PC-3 (cell line): ENCODE data around the gene CDK5RAP2. TPM values are rescaled to one million over a fixed set of nuclear protein-coding genes. Genes with fewer than 3 reads are reported as not detected.

Experiments used
- ATAC-seq: fragments of 200-7000 bp; cut with Tn5 transposase; 2 replicates; pipeline ENCODE4 v1.9.1; 2020; ENCODE audit warnings: mild to moderate bottlenecking, moderate library complexity
- BruUV-seq: library from RNA; stranded (reverse); fragments of 400-500 nt; replicated peaks from 2 replicates; lab custom pipeline; 2021; lab: Mats Ljungman, UMichigan
- CTCF ChIA-PET: fragments of 300-600 bp; sonication (Branson Sonifier 250); formaldehyde crosslinking; loops from one replicate; lab custom pipeline; 2022; ENCODE audit warnings: antibody characterized with exemption; lab: Charles Lee
- POLR2A ChIA-PET: fragments of 300-600 bp; sonication (Branson Sonifier 250); formaldehyde crosslinking; loops from one replicate; lab custom pipeline; 2022; ENCODE audit warnings: antibody characterized with exemption; ENCODE audit not compliant: unreplicated experiment; lab: Charles Lee
- DNase-seq: peaks from one replicate; pipeline ENCODE4 v3.0.0-alpha.2; 2015
- H2AFZ ChIP-seq: fragments of 300-600 bp; sonication (generic); 2 replicates; pipeline ENCODE4 v1.6.0; 2016; ENCODE audit warnings: antibody characterized with exemption, low read length
- H3F3A ChIP-seq: fragments of 300-600 bp; sonication (generic); one replicate; pipeline ENCODE4 v1.6.0; 2017; ENCODE audit warnings: antibody characterized with exemption, low read length, control low read depth, mild to moderate bottlenecking; ENCODE audit not compliant: unreplicated experiment
- H3K27ac ChIP-seq: fragments of 300-600 bp; sonication (generic); 2 replicates; pipeline ENCODE4 v1.5.1; 2016; ENCODE audit warnings: mild to moderate bottlenecking, low read length
- H3K27me3 ChIP-seq: fragments of 300-600 bp; sonication (generic); 2 replicates; pipeline ENCODE4 v1.6.1; 2016; ENCODE audit warnings: low read length, mixed read lengths
- H3K36me3 ChIP-seq: fragments of 300-600 bp; sonication (generic); 2 replicates; pipeline ENCODE4 v1.6.1; 2016; ENCODE audit warnings: low read depth, mixed run types, low read length, mixed read lengths
- H3K4me1 ChIP-seq: fragments of 300-600 bp; sonication (generic); 2 replicates; pipeline ENCODE4 v1.5.1; 2016; ENCODE audit warnings: low read length; ENCODE audit not compliant: insufficient read depth
- H3K4me2 ChIP-seq: fragments of 300-600 bp; sonication (generic); 2 replicates; pipeline ENCODE4 v1.6.0; 2016; ENCODE audit warnings: low read length
- H3K4me3 ChIP-seq: fragments of 300-600 bp; sonication (generic); 2 replicates; pipeline ENCODE4 v1.5.1; 2016; ENCODE audit warnings: mild to moderate bottlenecking, low read length, mixed read lengths
- H3K79me2 ChIP-seq: fragments of 300-600 bp; sonication (generic); 2 replicates; pipeline ENCODE4 v1.6.1; 2017; ENCODE audit warnings: low read length, mixed read lengths
- H3K9ac ChIP-seq: fragments of 300-600 bp; sonication (generic); 2 replicates; pipeline ENCODE4 v1.6.0; 2016; ENCODE audit warnings: mild to moderate bottlenecking, low read length
- H3K9me2 ChIP-seq: fragments of 300-600 bp; sonication (generic); replicated peaks from 2 replicates; pipeline ENCODE4 v1.6.1; 2016; ENCODE audit warnings: mixed run types, low read length, mixed read lengths
- H3K9me3 ChIP-seq: fragments of 300-600 bp; sonication (generic); 2 replicates; pipeline ENCODE4 v1.6.1; 2016; ENCODE audit warnings: low read length, mixed read lengths
- H4K20me1 ChIP-seq: fragments of 300-600 bp; sonication (generic); 2 replicates; pipeline ENCODE4 v1.6.1; 2016; ENCODE audit warnings: low read length, mixed read lengths
- EZH2 ChIP-seq: fragments of 300-600 bp; sonication (generic); IDR thresholded peaks from one replicate; pipeline ENCODE4 v1.6.1; 2017; ENCODE audit warnings: antibody characterized with exemption, mild to moderate bottlenecking, low read length; ENCODE audit not compliant: unreplicated experiment
- EZH2phosphoT487 ChIP-seq: fragments of 300-600 bp; sonication (generic); IDR thresholded peaks from 2 replicates; pipeline ENCODE4 v1.6.1; 2018; ENCODE audit warnings: mild to moderate bottlenecking, antibody characterized with exemption, low read length, borderline replicate concordance
- intact Hi-C: fragments of 100-400 bp; cut with micrococcal nuclease; formaldehyde crosslinking; loops from 2 replicates; pipeline ENCODE4 v1.9.0; 2023
- total RNA-seq: library from RNA; depleted of rRNA; stranded (reverse); fragments of >200 nt; gene quantifications from 2 replicates; pipeline ENCODE4 v1.2.3, GENCODE V29; 2014
- TF ChIP-seq, protein P1 (sequence below): fragments of 300-600 bp; sonication (generic); conservative IDR thresholded peaks from 2 replicates; pipeline ENCODE4 v1.5.1; 2017; ENCODE audit warnings: antibody characterized with exemption, low read depth, mild to moderate bottlenecking, low read length

The CDK5RAP2 gene
- total RNA-seq, 1 experiment from 2014 or later: 37.4 TPM

DNA sequence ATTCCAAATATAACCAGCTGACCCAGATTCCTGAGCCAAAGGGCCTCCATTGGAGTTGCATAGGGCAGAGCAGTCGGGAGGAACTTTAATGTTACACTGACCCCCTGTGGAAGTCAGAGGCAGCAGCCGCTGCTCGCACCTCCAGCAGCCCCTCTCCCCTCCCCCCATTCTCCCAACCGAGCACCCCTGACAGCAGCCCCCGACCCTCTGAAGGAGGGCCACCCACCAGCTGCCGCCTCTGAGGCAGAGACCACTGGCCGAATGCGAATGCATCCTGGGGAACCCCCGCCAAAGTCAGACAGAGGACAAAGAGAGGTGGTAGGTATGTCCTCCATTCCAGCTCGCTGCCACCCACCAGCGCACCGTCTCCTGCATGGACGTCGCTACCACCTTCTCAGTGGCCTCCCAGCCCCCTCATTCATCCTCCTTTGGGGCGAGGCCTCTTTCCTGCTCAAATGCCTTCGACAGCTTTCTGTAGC lies 231.0 kb downstream of the CDK5RAP2 start:
- Histone ChIP-seq H3K9me3 (no peaks in the 10 kb centered on the region), H3K79me2 (no peaks in the 10 kb centered on the region), H3K4me1 (peaks cover 4% of the 10 kb centered on the region; the same call in 1 of the 2 replicates), H3K27ac (no peak overlapping the region), H3K9me2 (no peaks in the 10 kb centered on the region), H3K9ac (no peak overlapping the region), H3K4me2 (0 out of 2 replicates have a peak overlapping the region, but pooled peaks have one; percentile 22), H2AFZ (no peak overlapping the region), H4K20me1 (no peaks in the 10 kb centered on the region), H3K36me3 (no peaks in the 10 kb centered on the region), H3K27me3 (no peaks in the 10 kb centered on the region), H3F3A (no peaks in the 10 kb centered on the region), H3K4me3 (no peak overlapping the region)
- ChIA-PET CTCF (no interaction called here), POLR2A (no interaction called here)
- BruUV-seq: no TSS peak
- DNase-seq (peak; percentile 54), ATAC-seq (peak; percentile 83)
- intact Hi-C loops: loop anchor here (5.0 kb wide), 1 partner anchor 387 kb away; no protein-coding TSS in a partner anchor
- TF ChIP-seq, protein P1, sequence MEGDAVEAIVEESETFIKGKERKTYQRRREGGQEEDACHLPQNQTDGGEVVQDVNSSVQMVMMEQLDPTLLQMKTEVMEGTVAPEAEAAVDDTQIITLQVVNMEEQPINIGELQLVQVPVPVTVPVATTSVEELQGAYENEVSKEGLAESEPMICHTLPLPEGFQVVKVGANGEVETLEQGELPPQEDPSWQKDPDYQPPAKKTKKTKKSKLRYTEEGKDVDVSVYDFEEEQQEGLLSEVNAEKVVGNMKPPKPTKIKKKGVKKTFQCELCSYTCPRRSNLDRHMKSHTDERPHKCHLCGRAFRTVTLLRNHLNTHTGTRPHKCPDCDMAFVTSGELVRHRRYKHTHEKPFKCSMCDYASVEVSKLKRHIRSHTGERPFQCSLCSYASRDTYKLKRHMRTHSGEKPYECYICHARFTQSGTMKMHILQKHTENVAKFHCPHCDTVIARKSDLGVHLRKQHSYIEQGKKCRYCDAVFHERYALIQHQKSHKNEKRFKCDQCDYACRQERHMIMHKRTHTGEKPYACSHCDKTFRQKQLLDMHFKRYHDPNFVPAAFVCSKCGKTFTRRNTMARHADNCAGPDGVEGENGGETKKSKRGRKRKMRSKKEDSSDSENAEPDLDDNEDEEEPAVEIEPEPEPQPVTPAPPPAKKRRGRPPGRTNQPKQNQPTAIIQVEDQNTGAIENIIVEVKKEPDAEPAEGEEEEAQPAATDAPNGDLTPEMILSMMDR: peak; percentile 72
- TF ChIP-seq EZH2: no peak

DNA sequence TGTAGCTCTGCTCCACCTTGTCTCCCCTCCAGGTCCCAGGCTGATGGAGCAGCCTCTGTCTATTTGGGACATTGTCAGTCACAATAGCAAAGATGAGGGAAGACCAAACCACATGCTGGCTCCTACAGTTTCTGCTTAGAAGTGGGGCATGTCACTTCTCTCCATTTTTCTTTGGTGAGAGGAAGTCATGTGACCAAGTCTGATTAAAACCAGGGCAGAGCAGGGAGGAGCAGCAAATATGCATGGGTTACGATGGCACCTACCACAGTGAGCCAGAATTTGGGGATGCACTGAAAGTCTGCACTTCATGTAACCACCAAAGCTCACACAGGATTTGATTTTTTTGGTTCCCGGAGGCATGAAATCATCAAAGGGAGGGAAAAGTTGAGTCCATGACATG lies 234.6 kb downstream of the CDK5RAP2 start:
- H3K9ac ChIP-seq: no peak overlapping the region
- H3K9me2 ChIP-seq: no peaks in the 10 kb centered on the region
- H3K4me1 ChIP-seq: peaks cover 5% of the 10 kb centered on the region; the same call in 1 of the 2 replicates
- H3K27ac ChIP-seq: no peak overlapping the region
- H3F3A ChIP-seq: no peaks in the 10 kb centered on the region
- no peaks in the 10 kb centered on the region for H4K20me1 ChIP-seq
- no peak overlapping the region for H3K4me3 ChIP-seq
- no peaks in the 10 kb centered on the region for H3K27me3 ChIP-seq
- H3K79me2 ChIP-seq: no peaks in the 10 kb centered on the region
- no TSS peak for BruUV-seq
- ChIA-PET POLR2A (no interaction called here), CTCF (interaction anchor here (0.6 kb wide), 1 partner anchor 132 kb away, joined by 3 read pairs; no protein-coding TSS in a partner anchor)
- no peak for ATAC-seq
- H3K9me3 ChIP-seq: no peaks in the 10 kb centered on the region
- no peaks in the 10 kb centered on the region for H3K36me3 ChIP-seq
- DNase-seq: no peak
- no peak overlapping the region for H3K4me2 ChIP-seq
- intact Hi-C loops: loop anchor here (5.0 kb wide), 1 partner anchor 383 kb away; no protein-coding TSS in a partner anchor
- no peak overlapping the region for H2AFZ ChIP-seq
- TF ChIP-seq EZH2phosphoT487 (no peak), EZH2 (no peak)
- TF ChIP-seq, protein P1: no peak

DNA sequence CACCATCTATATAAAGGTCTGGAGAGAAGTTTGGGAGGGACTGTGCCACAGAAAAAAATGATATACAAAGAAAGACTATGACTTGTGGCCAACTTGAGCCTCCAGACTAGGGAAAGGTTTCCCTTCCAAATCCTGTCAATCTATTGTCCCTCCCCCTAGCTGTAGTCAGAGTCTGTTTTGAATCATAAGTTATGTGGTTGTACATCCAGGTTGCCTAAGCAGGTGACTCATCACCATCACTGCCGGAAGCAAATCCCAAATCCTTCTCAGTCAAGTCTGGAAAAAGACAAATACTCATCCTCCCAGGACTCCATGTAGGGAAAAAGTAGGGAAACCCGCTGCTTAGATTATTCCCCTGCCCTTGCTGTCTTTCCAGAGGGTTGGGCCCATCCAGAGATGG lies 235.7 kb downstream of the CDK5RAP2 start:
- Histone ChIP-seq H3K4me2 (no peak overlapping the region), H3K9me2 (no peaks in the 10 kb centered on the region), H3K36me3 (no peaks in the 10 kb centered on the region), H3K79me2 (no peaks in the 10 kb centered on the region), H3K4me1 (peaks cover 5% of the 10 kb centered on the region; the same call in 1 of the 2 replicates), H3K27me3 (no peaks in the 10 kb centered on the region), H2AFZ (no peak overlapping the region), H3F3A (no peaks in the 10 kb centered on the region), H3K9me3 (no peaks in the 10 kb centered on the region), H3K9ac (no peak overlapping the region), H4K20me1 (no peaks in the 10 kb centered on the region), H3K4me3 (no peak overlapping the region), H3K27ac (no peak overlapping the region)
- intact Hi-C loops: no loop called here
- peak; percentile 85 for ATAC-seq
- DNase-seq: peak; percentile 79
- no TSS peak for BruUV-seq
- POLR2A ChIA-PET: no interaction called here
- no peak for TF ChIP-seq EZH2phosphoT487
- TF ChIP-seq, protein P1: no peak
- no peak for TF ChIP-seq EZH2
- CTCF ChIA-PET: no interaction called here
